HepG2 (cell line): ENCODE data around the gene TXN2. TPM values are rescaled to one million over a fixed set of nuclear protein-coding genes. Genes with fewer than 3 reads are reported as not detected.
A peak's percentile ranks its signal among the peaks of the same experiment; 100 is the strongest.

Experiments
- HDAC1 ChIP-seq: sonication (generic); formaldehyde crosslinking; IDR thresholded peaks from 2 replicates; pipeline ENCODE4 v1.5.1; 2020; ENCODE audit warnings: mild to moderate bottlenecking, missing genetic modification reagents
- HIVEP1 ChIP-seq: sonication (generic); formaldehyde crosslinking; IDR thresholded peaks from 2 replicates; pipeline ENCODE4 v1.4.0; 2020; ENCODE audit warnings: mild to moderate bottlenecking, missing genetic modification reagents
- HNRNPLL ChIP-seq: fragments of 200-400 bp; formaldehyde crosslinking; IDR thresholded peaks from 2 replicates; pipeline ENCODE4 v1.6.1; 2017; ENCODE audit warnings: mild to moderate bottlenecking, low read depth, low read length; ENCODE audit not compliant: poor library complexity, severe bottlenecking
- KLF9 ChIP-seq: IDR thresholded peaks from 2 replicates; pipeline ENCODE4 v1.6.1; 2016; ENCODE audit warnings: low read depth
- MEF2D ChIP-seq: sonication (generic); formaldehyde crosslinking; IDR thresholded peaks from 2 replicates; pipeline ENCODE4 v1.5.1; 2020; ENCODE audit warnings: mild to moderate bottlenecking, missing genetic modification reagents
- NAIF1 ChIP-seq: sonication (generic); formaldehyde crosslinking; IDR thresholded peaks from 2 replicates; pipeline ENCODE4 v1.5.0; 2020; ENCODE audit warnings: mild to moderate bottlenecking, missing genetic modification reagents, borderline replicate concordance
- RFXAP ChIP-seq: sonication (generic); formaldehyde crosslinking; IDR thresholded peaks from 2 replicates; pipeline ENCODE4 v1.4.0; 2020; ENCODE audit warnings: missing genetic modification reagents, borderline replicate concordance
- SMARCC2 ChIP-seq: fragments of 450-650 bp; IDR thresholded peaks from 2 replicates; pipeline ENCODE4 v1.6.1; 2017; ENCODE audit warnings: antibody characterized with exemption, mild to moderate bottlenecking
- SP4 ChIP-seq: sonication (generic); formaldehyde crosslinking; IDR thresholded peaks from 2 replicates; pipeline ENCODE4 v1.8.1; 2023; ENCODE audit warnings: mild to moderate bottlenecking, missing genetic modification reagents
- TOPORS ChIP-seq: sonication (generic); formaldehyde crosslinking; IDR thresholded peaks from 2 replicates; pipeline ENCODE4 v1.8.0; 2023; ENCODE audit warnings: mild to moderate bottlenecking, missing genetic modification reagents
- ZNF441 ChIP-seq: sonication (generic); formaldehyde crosslinking; IDR thresholded peaks from 2 replicates; pipeline ENCODE4 v1.7.0; 2021; ENCODE audit warnings: missing genetic modification reagents, borderline replicate concordance
- ZNF619 ChIP-seq: sonication (generic); formaldehyde crosslinking; IDR thresholded peaks from 2 replicates; pipeline ENCODE4 v1.4.0; 2020; ENCODE audit warnings: mild to moderate bottlenecking, missing genetic modification reagents
- ZSCAN25 ChIP-seq: sonication (generic); formaldehyde crosslinking; IDR thresholded peaks from 2 replicates; pipeline ENCODE4 v1.8.0; 2022; ENCODE audit warnings: mild to moderate bottlenecking, missing genetic modification reagents
- polyA plus RNA-seq, 8 experiments: library from polyadenylated mRNA; depleted of rRNA in 3 of 8; stranded (reverse) in 7 of 8; unstranded in 1 of 8; fragments of >200 nt; fragmentation: Illumina TruSeq in 4 of 8; extraction: Trizol in 4 of 8; gene quantifications; 2 replicates each; pipeline versions ENCODE4 v1.2.1 to v1.2.3, GENCODE V29; 2011 to 2016; ENCODE audit warnings: low read depth in 4 of 8, missing spikeins in 1 of 8, mixed read lengths in 1 of 8; ENCODE audit not compliant: insufficient read depth in 1 of 8
- total RNA-seq, 5 experiments: library from RNA; depleted of rRNA; stranded (reverse); fragments of >200 nt; fragmentation: Illumina TruSeq; extraction: Trizol; gene quantifications; 2 replicates each; pipeline ENCODE4 v1.2.3, GENCODE V29; 2016; ENCODE audit warnings: low read depth in 1 of 5
- TF ChIP-seq, protein P1 (sequence below): sonication (generic); formaldehyde crosslinking; IDR thresholded peaks from 2 replicates; pipeline ENCODE4 v1.9.0; 2021; ENCODE audit warnings: missing genetic modification reagents, borderline replicate concordance
- TF ChIP-seq, protein P2 (sequence below): IDR thresholded peaks from 2 replicates; pipeline ENCODE4 v1.6.1; 2016
- TF ChIP-seq, protein P3 (sequence below): sonication (generic); formaldehyde crosslinking; IDR thresholded peaks from 2 replicates; pipeline ENCODE4 v1.4.0; 2020; ENCODE audit warnings: missing genetic modification reagents, borderline replicate concordance
- TF ChIP-seq, protein P4 (sequence below): sonication (generic); formaldehyde crosslinking; IDR thresholded peaks from 2 replicates; pipeline ENCODE4 v1.4.0; 2020; ENCODE audit warnings: missing genetic modification reagents, borderline replicate concordance

TXN2 gene
- total and polyA plus RNA-seq, 2 of the 13 experiments (the other 11 are each of a cell fraction or from before 2014, with no cell fraction given), result 41.4 to 109 TPM

DNA sequence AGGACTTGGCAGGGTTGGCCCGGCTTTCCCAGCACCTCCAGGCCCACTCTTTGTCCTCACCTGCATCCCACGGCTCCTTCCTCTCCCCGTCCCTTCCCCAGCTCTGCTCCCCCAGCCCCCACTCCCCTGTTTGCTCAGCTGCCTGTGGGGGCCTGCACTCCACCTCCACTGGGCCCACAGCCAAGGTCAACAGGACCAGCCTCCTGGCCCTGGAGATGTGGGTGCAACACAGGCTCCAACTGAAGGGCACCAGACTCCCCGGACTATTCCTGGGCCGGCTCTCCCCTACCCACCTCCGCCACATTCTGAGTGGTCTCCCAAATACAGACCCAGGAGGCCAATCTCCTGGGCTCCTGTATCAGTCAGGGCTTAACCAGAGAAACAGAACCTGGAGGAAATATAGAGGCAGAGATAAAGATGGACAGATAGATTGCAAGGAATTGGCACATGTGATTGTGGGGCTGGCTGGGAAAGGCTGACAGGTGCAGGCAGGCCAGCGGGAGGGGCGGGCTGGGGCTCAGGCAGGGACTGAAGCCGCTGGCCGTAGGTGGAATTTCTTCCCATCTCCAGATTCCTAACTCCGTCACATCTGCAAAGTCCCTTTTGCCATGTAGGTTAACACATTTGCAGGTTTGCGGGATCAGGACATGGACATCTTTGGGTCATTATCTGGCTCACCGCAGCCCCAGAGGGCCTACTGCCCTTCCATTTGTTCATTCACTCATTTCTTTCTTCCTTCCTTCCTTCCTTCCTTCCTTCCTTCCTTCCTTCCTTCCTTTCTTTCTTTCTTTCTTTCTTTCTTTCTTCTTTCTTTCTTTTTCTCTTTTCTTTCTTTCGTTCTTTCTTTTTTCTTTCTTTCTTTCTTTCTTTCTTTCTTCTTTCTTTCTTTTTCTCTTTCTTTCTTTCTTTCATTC, 47.9 kb downstream of the TXN2 start (continued):
- TF ChIP-seq HDAC1 (peak; percentile 94), HIVEP1 (CRISPR knock-in tag) (peak; percentile 62; the same call in 1 of the 2 replicates), SMARCC2 (no peak), MEF2D (CRISPR knock-in tag) (peak; percentile 88; the same call in 1 of the 2 replicates), ZNF619 (CRISPR knock-in tag) (no peak), KLF9 (no peak), TOPORS (CRISPR knock-in tag) (0 out of 2 replicates have a peak, but pooled peaks have one; percentile 47), NAIF1 (CRISPR knock-in tag) (no peak; the same call in 1 of the 2 replicates), SP4 (CRISPR knock-in tag) (peak; percentile 47; the same call in 1 of the 2 replicates), HNRNPLL (peak; percentile 38), ZSCAN25 (CRISPR knock-in tag) (0 out of 2 replicates have a peak, but pooled peaks have one; percentile 66), ZNF441 (CRISPR knock-in tag) (no peak), RFXAP (CRISPR knock-in tag) (no peak)
- TF ChIP-seq, protein P1, sequence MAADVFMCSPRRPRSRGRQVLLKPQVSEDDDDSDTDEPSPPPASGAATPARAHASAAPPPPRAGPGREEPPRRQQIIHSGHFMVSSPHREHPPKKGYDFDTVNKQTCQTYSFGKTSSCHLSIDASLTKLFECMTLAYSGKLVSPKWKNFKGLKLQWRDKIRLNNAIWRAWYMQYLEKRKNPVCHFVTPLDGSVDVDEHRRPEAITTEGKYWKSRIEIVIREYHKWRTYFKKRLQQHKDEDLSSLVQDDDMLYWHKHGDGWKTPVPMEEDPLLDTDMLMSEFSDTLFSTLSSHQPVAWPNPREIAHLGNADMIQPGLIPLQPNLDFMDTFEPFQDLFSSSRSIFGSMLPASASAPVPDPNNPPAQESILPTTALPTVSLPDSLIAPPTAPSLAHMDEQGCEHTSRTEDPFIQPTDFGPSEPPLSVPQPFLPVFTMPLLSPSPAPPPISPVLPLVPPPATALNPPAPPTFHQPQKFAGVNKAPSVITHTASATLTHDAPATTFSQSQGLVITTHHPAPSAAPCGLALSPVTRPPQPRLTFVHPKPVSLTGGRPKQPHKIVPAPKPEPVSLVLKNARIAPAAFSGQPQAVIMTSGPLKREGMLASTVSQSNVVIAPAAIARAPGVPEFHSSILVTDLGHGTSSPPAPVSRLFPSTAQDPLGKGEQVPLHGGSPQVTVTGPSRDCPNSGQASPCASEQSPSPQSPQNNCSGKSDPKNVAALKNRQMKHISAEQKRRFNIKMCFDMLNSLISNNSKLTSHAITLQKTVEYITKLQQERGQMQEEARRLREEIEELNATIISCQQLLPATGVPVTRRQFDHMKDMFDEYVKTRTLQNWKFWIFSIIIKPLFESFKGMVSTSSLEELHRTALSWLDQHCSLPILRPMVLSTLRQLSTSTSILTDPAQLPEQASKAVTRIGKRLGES (CRISPR knock-in tag), result no peak
- TF ChIP-seq, protein P2, sequence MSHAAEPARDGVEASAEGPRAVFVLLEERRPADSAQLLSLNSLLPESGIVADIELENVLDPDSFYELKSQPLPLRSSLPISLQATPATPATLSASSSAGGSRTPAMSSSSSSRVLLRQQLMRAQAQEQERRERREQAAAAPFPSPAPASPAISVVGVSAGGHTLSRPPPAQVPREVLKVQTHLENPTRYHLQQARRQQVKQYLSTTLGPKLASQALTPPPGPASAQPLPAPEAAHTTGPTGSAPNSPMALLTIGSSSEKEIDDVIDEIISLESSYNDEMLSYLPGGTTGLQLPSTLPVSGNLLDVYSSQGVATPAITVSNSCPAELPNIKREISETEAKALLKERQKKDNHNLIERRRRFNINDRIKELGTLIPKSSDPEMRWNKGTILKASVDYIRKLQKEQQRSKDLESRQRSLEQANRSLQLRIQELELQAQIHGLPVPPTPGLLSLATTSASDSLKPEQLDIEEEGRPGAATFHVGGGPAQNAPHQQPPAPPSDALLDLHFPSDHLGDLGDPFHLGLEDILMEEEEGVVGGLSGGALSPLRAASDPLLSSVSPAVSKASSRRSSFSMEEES (CRISPR knock-in tag), result peak; percentile 69
- TF ChIP-seq, protein P3, sequence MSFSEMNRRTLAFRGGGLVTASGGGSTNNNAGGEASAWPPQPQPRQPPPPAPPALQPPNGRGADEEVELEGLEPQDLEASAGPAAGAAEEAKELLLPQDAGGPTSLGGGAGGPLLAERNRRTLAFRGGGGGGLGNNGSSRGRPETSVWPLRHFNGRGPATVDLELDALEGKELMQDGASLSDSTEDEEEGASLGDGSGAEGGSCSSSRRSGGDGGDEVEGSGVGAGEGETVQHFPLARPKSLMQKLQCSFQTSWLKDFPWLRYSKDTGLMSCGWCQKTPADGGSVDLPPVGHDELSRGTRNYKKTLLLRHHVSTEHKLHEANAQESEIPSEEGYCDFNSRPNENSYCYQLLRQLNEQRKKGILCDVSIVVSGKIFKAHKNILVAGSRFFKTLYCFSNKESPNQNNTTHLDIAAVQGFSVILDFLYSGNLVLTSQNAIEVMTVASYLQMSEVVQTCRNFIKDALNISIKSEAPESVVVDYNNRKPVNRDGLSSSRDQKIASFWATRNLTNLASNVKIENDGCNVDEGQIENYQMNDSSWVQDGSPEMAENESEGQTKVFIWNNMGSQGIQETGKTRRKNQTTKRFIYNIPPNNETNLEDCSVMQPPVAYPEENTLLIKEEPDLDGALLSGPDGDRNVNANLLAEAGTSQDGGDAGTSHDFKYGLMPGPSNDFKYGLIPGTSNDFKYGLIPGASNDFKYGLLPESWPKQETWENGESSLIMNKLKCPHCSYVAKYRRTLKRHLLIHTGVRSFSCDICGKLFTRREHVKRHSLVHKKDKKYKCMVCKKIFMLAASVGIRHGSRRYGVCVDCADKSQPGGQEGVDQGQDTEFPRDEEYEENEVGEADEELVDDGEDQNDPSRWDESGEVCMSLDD (CRISPR knock-in tag), result peak; percentile 75; the same call in 1 of the 2 replicates
- TF ChIP-seq, protein P4, sequence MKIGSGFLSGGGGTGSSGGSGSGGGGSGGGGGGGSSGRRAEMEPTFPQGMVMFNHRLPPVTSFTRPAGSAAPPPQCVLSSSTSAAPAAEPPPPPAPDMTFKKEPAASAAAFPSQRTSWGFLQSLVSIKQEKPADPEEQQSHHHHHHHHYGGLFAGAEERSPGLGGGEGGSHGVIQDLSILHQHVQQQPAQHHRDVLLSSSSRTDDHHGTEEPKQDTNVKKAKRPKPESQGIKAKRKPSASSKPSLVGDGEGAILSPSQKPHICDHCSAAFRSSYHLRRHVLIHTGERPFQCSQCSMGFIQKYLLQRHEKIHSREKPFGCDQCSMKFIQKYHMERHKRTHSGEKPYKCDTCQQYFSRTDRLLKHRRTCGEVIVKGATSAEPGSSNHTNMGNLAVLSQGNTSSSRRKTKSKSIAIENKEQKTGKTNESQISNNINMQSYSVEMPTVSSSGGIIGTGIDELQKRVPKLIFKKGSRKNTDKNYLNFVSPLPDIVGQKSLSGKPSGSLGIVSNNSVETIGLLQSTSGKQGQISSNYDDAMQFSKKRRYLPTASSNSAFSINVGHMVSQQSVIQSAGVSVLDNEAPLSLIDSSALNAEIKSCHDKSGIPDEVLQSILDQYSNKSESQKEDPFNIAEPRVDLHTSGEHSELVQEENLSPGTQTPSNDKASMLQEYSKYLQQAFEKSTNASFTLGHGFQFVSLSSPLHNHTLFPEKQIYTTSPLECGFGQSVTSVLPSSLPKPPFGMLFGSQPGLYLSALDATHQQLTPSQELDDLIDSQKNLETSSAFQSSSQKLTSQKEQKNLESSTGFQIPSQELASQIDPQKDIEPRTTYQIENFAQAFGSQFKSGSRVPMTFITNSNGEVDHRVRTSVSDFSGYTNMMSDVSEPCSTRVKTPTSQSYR (CRISPR knock-in tag), result peak; percentile 98
